Activated naive CD4-positive, alpha-beta T cell treated with anti-CD3 and anti-CD28 coated beads, Interleukin-2, amount 50 U/mL, for 24 hours (primary cell): ENCODE data around the gene NGRN.

Experiments used
- H3K27ac Mint-ChIP-seq: one replicate; pipeline ENCODE4 v1.8.0; 2021; ENCODE audit warnings: mild to moderate bottlenecking, mixed read lengths
- H3K27me3 Mint-ChIP-seq: one replicate; pipeline ENCODE4 v1.8.0; 2021; ENCODE audit warnings: mixed read lengths
- H3K36me3 Mint-ChIP-seq: one replicate; pipeline ENCODE4 v1.8.0; 2021; ENCODE audit warnings: mixed read lengths
- H3K4me1 Mint-ChIP-seq: one replicate; pipeline ENCODE4 v1.8.0; 2021; ENCODE audit warnings: mixed read lengths
- H3K4me3 Mint-ChIP-seq: one replicate; pipeline ENCODE4 v1.8.0; 2021; ENCODE audit warnings: mild to moderate bottlenecking, mixed read lengths
- H3K9me3 Mint-ChIP-seq: one replicate; pipeline ENCODE4 v1.8.0; 2021; ENCODE audit warnings: mixed read lengths

The NGRN gene

DNA sequence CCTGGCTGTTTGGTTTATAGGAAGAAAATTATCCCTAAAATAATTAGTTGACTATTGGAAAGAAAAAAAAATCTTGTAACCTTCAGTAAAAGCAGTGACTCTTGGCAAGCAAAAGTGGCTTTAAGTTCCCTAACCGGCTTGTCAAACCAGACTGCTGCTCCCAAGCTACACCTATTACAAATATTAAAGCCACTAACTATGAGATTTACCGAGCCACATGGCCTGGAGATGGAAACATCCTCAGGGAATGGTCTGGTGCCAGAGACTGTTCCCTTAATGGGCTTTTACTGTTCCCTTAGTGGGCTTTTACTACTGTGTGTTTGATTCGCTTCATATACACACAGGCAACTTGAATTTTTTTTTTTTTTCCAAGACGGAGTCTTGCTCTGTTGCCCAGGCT lies 50.7 kb downstream of the NGRN start:
- Mint-ChIP-seq H3K27me3 (no peaks in the 10 kb centered on the region), H3K27ac (no peak overlapping the region), H3K36me3 (no peaks in the 10 kb centered on the region), H3K4me1 (peaks cover 7% of the 10 kb centered on the region), H3K4me3 (no peak overlapping the region), H3K9me3 (no peaks in the 10 kb centered on the region)

DNA sequence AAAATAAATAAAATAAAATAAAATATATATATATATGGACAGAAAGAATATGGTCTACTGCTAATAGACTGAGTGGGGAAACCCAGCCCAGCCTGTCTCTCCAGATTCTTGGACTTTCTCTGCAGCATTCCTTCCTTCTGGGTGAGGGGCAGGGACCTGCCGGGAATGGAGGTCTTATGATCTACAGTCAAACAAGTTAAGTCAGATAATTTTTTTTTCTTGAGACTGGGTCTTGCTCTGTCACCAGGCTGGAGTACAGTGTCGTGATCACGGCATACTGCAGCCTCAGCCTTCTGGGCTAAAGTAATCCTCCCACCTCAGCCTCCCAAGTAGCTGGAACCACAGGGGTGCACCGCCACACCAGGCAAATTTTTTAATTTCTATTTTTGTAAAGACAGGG lies 53.1 kb downstream of the NGRN start:
- H3K4me1 Mint-ChIP-seq = peaks cover 7% of the 10 kb centered on the region
- H3K36me3 Mint-ChIP-seq = no peaks in the 10 kb centered on the region
- no peak overlapping the region for H3K4me3 Mint-ChIP-seq
- no peaks in the 10 kb centered on the region for H3K27me3 Mint-ChIP-seq
- no peaks in the 10 kb centered on the region for H3K9me3 Mint-ChIP-seq
- no peak overlapping the region for H3K27ac Mint-ChIP-seq

DNA sequence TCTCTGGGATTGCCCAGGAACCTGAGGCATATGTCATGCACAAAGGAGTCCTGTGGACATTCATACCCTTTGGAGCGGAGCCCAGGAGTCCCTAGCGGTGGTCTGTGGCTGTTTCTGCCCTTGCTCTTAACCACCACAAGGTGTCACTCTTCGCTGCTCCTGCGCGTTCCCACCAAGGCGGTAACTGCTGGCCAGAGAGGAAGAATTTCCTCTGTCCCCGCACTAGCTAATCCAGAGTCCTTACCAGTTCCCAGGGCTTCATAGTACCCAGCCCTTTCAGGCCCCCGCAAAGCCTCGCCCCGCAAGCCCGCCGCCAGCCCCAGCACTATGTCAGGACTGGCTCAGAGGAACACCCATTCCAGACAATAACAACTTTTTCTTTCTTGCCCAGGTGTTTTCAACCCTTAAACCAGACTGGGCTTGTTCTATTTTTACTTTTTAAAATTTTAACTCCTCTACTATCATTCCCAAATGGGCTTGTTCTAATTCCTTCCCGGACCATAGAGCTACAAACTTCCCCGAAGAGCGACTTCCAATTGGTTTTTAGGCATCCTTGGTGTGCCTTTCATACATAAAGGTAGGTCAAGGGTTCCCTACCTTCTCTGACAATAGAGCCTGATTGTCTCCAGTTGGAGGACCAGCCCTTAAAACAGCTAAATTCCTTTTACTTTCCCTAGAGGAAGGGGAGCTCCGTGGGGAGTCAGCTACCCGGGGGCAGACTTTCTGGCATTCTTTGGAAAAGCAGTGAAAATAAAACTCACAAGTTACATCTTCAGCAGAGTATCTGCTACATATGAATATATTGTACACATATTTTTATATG lies 54.8 kb downstream of the NGRN start:
- Mint-ChIP-seq H3K36me3 (no peaks in the 10 kb centered on the region), H3K9me3 (no peaks in the 10 kb centered on the region), H3K4me1 (peaks cover 7% of the 10 kb centered on the region), H3K27me3 (no peaks in the 10 kb centered on the region), H3K4me3 (no peak overlapping the region), H3K27ac (no peak overlapping the region)

DNA sequence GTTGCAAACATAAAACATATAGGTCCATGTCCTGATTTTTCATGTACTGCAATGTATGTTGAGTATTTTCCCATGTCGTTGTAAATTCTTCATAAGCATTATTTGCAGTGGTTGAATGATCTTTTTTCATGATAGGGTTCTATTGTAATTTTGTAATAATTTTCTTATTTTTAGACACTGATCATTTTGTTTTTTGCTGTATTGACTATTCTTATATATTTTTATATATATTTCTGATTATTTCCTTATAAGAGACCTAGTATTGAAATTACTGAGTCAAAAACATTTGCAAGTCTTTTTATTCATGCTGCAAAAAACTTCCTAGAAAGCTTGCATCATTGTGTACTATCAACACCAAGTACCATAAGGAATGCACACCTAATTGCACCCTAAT lies 55.4 kb downstream of the NGRN start:
- no peaks in the 10 kb centered on the region for H3K36me3 Mint-ChIP-seq
- H3K27ac Mint-ChIP-seq = no peak overlapping the region
- H3K27me3 Mint-ChIP-seq = no peaks in the 10 kb centered on the region
- H3K4me1 Mint-ChIP-seq = peaks cover 7% of the 10 kb centered on the region
- H3K4me3 Mint-ChIP-seq = no peak overlapping the region
- no peaks in the 10 kb centered on the region for H3K9me3 Mint-ChIP-seq
